ENCODE data around the gene EED. TPM values are rescaled to one million over a fixed set of nuclear protein-coding genes. Genes with fewer than 3 reads are reported as not detected.

EED gene
- polyA plus RNA-seq, 1 experiment: 17.5 TPM

- TF ChIP-seq, protein P1, sequence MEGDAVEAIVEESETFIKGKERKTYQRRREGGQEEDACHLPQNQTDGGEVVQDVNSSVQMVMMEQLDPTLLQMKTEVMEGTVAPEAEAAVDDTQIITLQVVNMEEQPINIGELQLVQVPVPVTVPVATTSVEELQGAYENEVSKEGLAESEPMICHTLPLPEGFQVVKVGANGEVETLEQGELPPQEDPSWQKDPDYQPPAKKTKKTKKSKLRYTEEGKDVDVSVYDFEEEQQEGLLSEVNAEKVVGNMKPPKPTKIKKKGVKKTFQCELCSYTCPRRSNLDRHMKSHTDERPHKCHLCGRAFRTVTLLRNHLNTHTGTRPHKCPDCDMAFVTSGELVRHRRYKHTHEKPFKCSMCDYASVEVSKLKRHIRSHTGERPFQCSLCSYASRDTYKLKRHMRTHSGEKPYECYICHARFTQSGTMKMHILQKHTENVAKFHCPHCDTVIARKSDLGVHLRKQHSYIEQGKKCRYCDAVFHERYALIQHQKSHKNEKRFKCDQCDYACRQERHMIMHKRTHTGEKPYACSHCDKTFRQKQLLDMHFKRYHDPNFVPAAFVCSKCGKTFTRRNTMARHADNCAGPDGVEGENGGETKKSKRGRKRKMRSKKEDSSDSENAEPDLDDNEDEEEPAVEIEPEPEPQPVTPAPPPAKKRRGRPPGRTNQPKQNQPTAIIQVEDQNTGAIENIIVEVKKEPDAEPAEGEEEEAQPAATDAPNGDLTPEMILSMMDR (IDR thresholded peaks at IDR 0.05; ENCODE audit: low read depth, low read length): no peak
- ChIA-PET CTCF (interaction anchor here (1.0 to 1.7 kb wide), 2 partner anchors 12 to 189 kb away, joined by 3 to 6 read pairs; no protein-coding TSS in a partner anchor), POLR2A (no interaction called here)
- no peak for DNase-seq (ENCODE audit: low read depth, low spot score)
- Histone ChIP-seq H3K27me3 (ENCODE audit: control insufficient read depth, insufficient read depth, low read length) (no peaks in the 10 kb centered on the region), H3K9me3 (ENCODE audit: control insufficient read depth, insufficient read depth, low read length) (no peaks in the 10 kb centered on the region), H3K4me3 (ENCODE audit: low read depth, low read length) (no peak overlapping the region), H3K27ac (ENCODE audit: low read depth, low read length) (no peak overlapping the region)
Measured at GRCh38 chr11:86230921-86231434, 13.6 kb upstream of the EED start.

DNA sequence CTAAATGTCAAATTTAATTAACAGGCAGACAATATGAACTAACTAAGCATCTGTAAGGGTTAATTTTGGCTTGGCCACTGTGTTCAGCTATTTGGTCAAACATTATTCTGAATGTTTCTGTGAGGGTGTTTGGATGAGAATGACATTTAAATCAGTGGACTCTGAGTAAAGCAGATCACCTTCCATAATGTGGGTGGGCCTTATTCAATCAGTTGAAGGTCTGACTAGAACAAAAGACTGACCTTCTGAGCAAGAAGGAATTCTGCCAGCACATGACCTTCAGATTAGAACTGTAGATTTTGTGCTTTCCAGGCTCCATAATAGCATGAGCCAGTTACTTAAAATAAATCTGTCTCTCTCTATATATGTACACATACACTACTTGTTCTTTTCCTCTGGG, 12.0 kb upstream of the EED start:
- Histone ChIP-seq H3K4me3 (ENCODE audit: low read depth, low read length) (no peak overlapping the region), H3K27me3 (ENCODE audit: control insufficient read depth, insufficient read depth, low read length) (no peaks in the 10 kb centered on the region), H3K27ac (ENCODE audit: low read depth, low read length) (no peak overlapping the region), H3K9me3 (ENCODE audit: control insufficient read depth, insufficient read depth, low read length) (no peaks in the 10 kb centered on the region)
- CTCF ChIA-PET: interaction anchor here (1.1 to 1.2 kb wide), 2 partner anchors 14 to 191 kb away, joined by 4 to 5 read pairs; no protein-coding TSS in a partner anchor
- POLR2A ChIA-PET: no interaction called here
- TF ChIP-seq, protein P1 (IDR thresholded peaks at IDR 0.05; ENCODE audit: low read depth, low read length): no peak
- no peak for DNase-seq (ENCODE audit: low read depth, low spot score)

DNA sequence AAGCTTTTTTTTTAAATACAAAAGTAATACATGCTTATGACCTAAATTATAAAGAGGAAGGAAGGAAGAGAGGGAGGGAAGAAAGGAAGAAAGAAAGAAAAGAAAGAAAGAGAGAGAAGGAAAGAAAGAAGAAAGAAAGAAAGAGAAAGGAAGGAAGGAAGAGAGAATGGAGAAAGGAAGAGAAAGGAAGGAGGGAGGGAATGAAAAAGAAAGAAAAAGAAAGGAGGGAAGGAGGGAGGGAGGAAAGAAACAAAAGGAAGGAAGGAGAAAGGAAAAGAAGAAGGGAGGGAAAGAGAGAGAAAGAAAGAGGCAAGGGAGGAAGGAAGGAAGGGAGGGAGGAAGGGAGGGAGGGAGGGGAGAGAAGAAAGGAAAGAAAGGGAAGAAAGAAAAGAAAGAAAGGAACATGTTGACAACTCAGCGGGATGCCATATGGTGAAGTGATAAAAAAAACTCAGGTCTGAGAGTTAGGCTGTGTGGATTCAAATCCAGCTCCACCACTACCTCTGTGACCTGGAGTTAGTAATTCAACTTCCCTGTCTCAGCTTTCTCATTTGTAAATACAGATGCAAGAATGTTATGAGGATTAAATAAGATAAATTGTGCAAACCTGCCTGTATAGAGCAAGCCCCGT, 9.6 kb upstream of the EED start:
- DNase-seq (ENCODE audit: low read depth, low spot score): no peak
- CTCF ChIA-PET: no interaction called here
- no peaks in the 10 kb centered on the region for H3K27me3 ChIP-seq (ENCODE audit: control insufficient read depth, insufficient read depth, low read length)
- no peaks in the 10 kb centered on the region for H3K9me3 ChIP-seq (ENCODE audit: control insufficient read depth, insufficient read depth, low read length)
- TF ChIP-seq, protein P1 (IDR thresholded peaks at IDR 0.05; ENCODE audit: low read depth, low read length): no peak
- no peak overlapping the region for H3K27ac ChIP-seq (ENCODE audit: low read depth, low read length)
- POLR2A ChIA-PET: no interaction called here
- no peak overlapping the region for H3K4me3 ChIP-seq (ENCODE audit: low read depth, low read length)

DNA sequence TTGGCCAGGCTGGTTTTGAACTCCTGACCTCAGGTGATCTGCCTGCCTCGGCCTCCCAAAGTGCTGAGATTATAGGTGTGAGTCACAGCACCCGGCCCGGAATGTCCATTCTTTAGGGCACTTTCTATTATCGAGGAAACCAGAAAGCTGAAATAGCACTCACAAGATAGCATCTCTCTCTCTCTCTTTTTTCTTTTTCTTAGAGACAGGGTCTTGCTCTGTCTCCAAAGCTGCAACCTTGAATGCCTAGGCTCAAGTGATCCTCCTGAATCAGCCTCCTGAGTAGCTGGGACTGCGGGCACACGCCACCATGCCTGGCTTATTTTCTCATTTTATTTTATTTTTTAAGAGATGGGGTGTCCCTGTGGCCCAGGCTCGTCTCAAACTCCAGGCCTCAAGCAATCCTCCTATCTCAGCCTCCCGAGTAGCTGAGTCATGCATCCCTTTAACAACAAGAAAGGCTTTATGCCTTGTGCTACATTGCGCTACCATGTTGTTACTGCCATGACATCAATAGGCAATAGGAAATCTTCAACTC, 7.2 kb upstream of the EED start:
- Histone ChIP-seq H3K4me3 (ENCODE audit: low read depth, low read length) (no peak overlapping the region), H3K27ac (ENCODE audit: low read depth, low read length) (no peak overlapping the region), H3K9me3 (ENCODE audit: control insufficient read depth, insufficient read depth, low read length) (no peaks in the 10 kb centered on the region), H3K27me3 (ENCODE audit: control insufficient read depth, insufficient read depth, low read length) (no peaks in the 10 kb centered on the region)
- POLR2A ChIA-PET: no interaction called here
- DNase-seq (ENCODE audit: low read depth, low spot score): no peak
- CTCF ChIA-PET: interaction anchor here (1.0 kb wide), 1 partner anchor 196 kb away, joined by 3 read pairs; no protein-coding TSS in a partner anchor
- TF ChIP-seq, protein P1 (IDR thresholded peaks at IDR 0.05; ENCODE audit: low read depth, low read length): no peak

- Histone ChIP-seq H3K4me3 (ENCODE audit: low read depth, low read length) (no peak overlapping the region), H3K27ac (ENCODE audit: low read depth, low read length) (no peak overlapping the region), H3K27me3 (ENCODE audit: control insufficient read depth, insufficient read depth, low read length) (no peaks in the 10 kb centered on the region), H3K9me3 (ENCODE audit: control insufficient read depth, insufficient read depth, low read length) (no peaks in the 10 kb centered on the region)
- DNase-seq (ENCODE audit: low read depth, low spot score): no peak
- CTCF ChIA-PET: no interaction called here
- TF ChIP-seq, protein P1 (IDR thresholded peaks at IDR 0.05; ENCODE audit: low read depth, low read length): no peak
- POLR2A ChIA-PET: no interaction called here
Measured at GRCh38 chr11:86240164-86240563, 4.4 kb upstream of the EED start.
